Measurements from ENCODE around the gene PNMA6E.

The PNMA6E gene

GRCh38 chrX:153378607-153379006 lies 22.5 kb downstream of the PNMA6E start:
- no peak overlapping the region for H3K4me2 ChIP-seq (ENCODE audit: low read length)
- no peaks in the 10 kb centered on the region for H3F3A ChIP-seq (ENCODE audit: control insufficient read depth, insufficient read depth)
- no peak overlapping the region for H3K4me3 ChIP-seq (ENCODE audit: low read length)
- H3K36me3 ChIP-seq (ENCODE audit: control insufficient read depth, low read length), result no peaks in the 10 kb centered on the region
- H3K27ac ChIP-seq (ENCODE audit: low read depth, low read length), result no peak overlapping the region
- TF ChIP-seq EZH2phosphoT487 (IDR thresholded peaks at IDR 0.05; ENCODE audit: borderline replicate concordance, low read length), result no peak
- TF ChIP-seq CTCF (IDR thresholded peaks at IDR 0.05; ENCODE audit: low read depth, low read length, poor library complexity, severe bottlenecking), result no peak
- H3K79me2 ChIP-seq (ENCODE audit: control insufficient read depth, low read length), result no peaks in the 10 kb centered on the region
- H3K4me1 ChIP-seq (ENCODE audit: control insufficient read depth, low read length), result no peaks in the 10 kb centered on the region
- no peaks in the 10 kb centered on the region for H4K20me1 ChIP-seq (ENCODE audit: control insufficient read depth, insufficient read depth, low read depth, low read length)
- H3K27me3 ChIP-seq (ENCODE audit: control insufficient read depth, low read length), result no peaks in the 10 kb centered on the region
- no peaks in the 10 kb centered on the region for H3K9me2 ChIP-seq (replicated peaks; ENCODE audit: control insufficient read depth, low read length)
- peaks cover 7% of the 10 kb centered on the region; the same call in 1 of the 2 replicates for H3K9me3 ChIP-seq (ENCODE audit: control insufficient read depth, insufficient read depth, low read length)

DNA sequence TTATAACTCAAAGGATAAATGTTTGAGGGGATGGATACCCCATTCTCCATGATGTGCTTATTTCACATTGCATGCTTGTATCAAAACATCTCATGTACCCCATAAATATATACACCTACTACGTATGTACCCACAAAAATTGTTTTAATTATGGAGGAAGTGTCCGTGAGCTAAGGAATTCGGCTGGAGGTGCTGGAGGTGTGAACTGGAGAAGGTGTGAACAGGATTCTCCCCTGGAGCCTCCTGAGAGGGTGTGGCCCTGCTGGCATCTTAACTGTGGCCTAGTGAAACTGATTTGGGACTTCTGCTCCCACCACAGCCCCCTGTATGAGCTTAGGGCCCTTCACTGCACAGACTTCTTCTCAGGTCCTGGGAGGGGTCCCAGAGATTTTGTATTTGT lies 23.4 kb downstream of the PNMA6E start:
- no peaks in the 10 kb centered on the region for H3F3A ChIP-seq (ENCODE audit: control insufficient read depth, insufficient read depth)
- H3K4me1 ChIP-seq (ENCODE audit: control insufficient read depth, low read length), result no peaks in the 10 kb centered on the region
- 0 out of 2 replicates have a peak, but pooled peaks cover 2% of the 10 kb centered on the region for H3K27me3 ChIP-seq (ENCODE audit: control insufficient read depth, low read length)
- no peak overlapping the region for H3K27ac ChIP-seq (ENCODE audit: low read depth, low read length)
- no peaks in the 10 kb centered on the region for H3K79me2 ChIP-seq (ENCODE audit: control insufficient read depth, low read length)
- H4K20me1 ChIP-seq (ENCODE audit: control insufficient read depth, insufficient read depth, low read depth, low read length), result no peaks in the 10 kb centered on the region
- TF ChIP-seq CTCF (IDR thresholded peaks at IDR 0.05; ENCODE audit: low read depth, low read length, poor library complexity, severe bottlenecking) (no peak), EZH2phosphoT487 (IDR thresholded peaks at IDR 0.05; ENCODE audit: borderline replicate concordance, low read length) (no peak)
- no peak overlapping the region for H3K4me3 ChIP-seq (ENCODE audit: low read length)
- H3K36me3 ChIP-seq (ENCODE audit: control insufficient read depth, low read length), result no peaks in the 10 kb centered on the region
- H3K9me2 ChIP-seq (replicated peaks; ENCODE audit: control insufficient read depth, low read length), result no peaks in the 10 kb centered on the region
- peaks cover 3% of the 10 kb centered on the region; the same call in 1 of the 2 replicates for H3K9me3 ChIP-seq (ENCODE audit: control insufficient read depth, insufficient read depth, low read length)
- no peak overlapping the region for H3K4me2 ChIP-seq (ENCODE audit: low read length)

DNA sequence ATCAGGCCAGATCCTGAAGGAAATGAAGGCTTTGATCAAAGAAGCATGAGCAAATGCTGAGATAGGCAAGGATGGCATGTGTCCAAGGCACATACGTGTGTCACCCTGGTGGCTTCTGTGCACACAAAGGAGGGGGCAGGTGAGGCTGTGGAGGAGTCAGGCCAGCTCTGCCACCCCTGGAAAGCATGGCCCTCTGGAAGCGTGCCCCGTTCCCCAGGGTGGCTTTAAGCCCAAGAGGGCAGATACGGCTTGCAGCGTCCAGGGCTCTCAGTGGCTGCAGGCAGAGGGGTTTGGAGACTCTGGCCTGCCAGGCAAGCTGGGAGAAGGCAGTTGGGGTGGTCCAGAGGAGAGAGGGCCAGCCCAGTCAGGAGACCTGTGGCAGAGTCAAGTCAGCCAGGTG lies 25.6 kb downstream of the PNMA6E start:
- Histone ChIP-seq H3K9me3 (ENCODE audit: control insufficient read depth, insufficient read depth, low read length) (no peaks in the 10 kb centered on the region), H3F3A (ENCODE audit: control insufficient read depth, insufficient read depth) (no peaks in the 10 kb centered on the region), H3K4me1 (ENCODE audit: control insufficient read depth, low read length) (no peaks in the 10 kb centered on the region), H4K20me1 (ENCODE audit: control insufficient read depth, insufficient read depth, low read depth, low read length) (no peaks in the 10 kb centered on the region), H3K27me3 (ENCODE audit: control insufficient read depth, low read length) (0 out of 2 replicates have a peak, but pooled peaks cover 2% of the 10 kb centered on the region), H3K9me2 (replicated peaks; ENCODE audit: control insufficient read depth, low read length) (no peaks in the 10 kb centered on the region), H3K4me2 (ENCODE audit: low read length) (no peak overlapping the region), H3K79me2 (ENCODE audit: control insufficient read depth, low read length) (no peaks in the 10 kb centered on the region), H3K36me3 (ENCODE audit: control insufficient read depth, low read length) (no peaks in the 10 kb centered on the region), H3K27ac (ENCODE audit: low read depth, low read length) (no peak overlapping the region), H3K4me3 (ENCODE audit: low read length) (no peak overlapping the region)
- TF ChIP-seq CTCF (IDR thresholded peaks at IDR 0.05; ENCODE audit: low read depth, low read length, poor library complexity, severe bottlenecking), result no peak
- TF ChIP-seq EZH2phosphoT487 (IDR thresholded peaks at IDR 0.05; ENCODE audit: borderline replicate concordance, low read length), result no peak
